ENCODE results near the gene RNFT2. TPM values are rescaled to one million over a fixed set of nuclear protein-coding genes. Genes with fewer than 3 reads are reported as not detected.

RNFT2 gene
- total RNA-seq, 2 experiments from 2014 or later, result 4.9 to 6.0 TPM

GRCh38 chr12:116798719-116799118 is 60.6 kb downstream of the RNFT2 start:
- H3K36me3 ChIP-seq (ENCODE audit: insufficient read depth, low read length), result no peaks in the 10 kb centered on the region
- no peaks in the 10 kb centered on the region for H3K4me1 ChIP-seq (ENCODE audit: insufficient read depth, low read length)
- ATAC-seq (ENCODE audit: poor library complexity) (no peak), DNase-seq (no peak)
- Mint-ChIP-seq H3K4me3 (no peak overlapping the region), H3K36me3 (ENCODE audit: low read depth) (peaks cover 28% of the 10 kb centered on the region), H3K27me3 (no peaks in the 10 kb centered on the region), H3K27ac (no peak overlapping the region), H3K4me1 (ENCODE audit: low read depth) (no peaks in the 10 kb centered on the region), H3K9me3 (peaks cover 2% of the 10 kb centered on the region)
- POLR2A ChIA-PET, result no interaction called here
- no peak for TF ChIP-seq CTCF (IDR thresholded peaks at IDR 0.05)
- no peaks in the 10 kb centered on the region for H3K27me3 ChIP-seq (ENCODE audit: control insufficient read depth in 1 of 2, insufficient read depth in 2 of 2, low read length in 2 of 2)
- intact Hi-C loops (cut with DNase I, micrococcal nuclease), result no loop called here
- H3K9me3 ChIP-seq (ENCODE audit: control insufficient read depth in 1 of 2, insufficient read depth in 1 of 2, low read length in 2 of 2), result peaks cover 7 to 17% of the 10 kb centered on the region in 2 experiments
- no peak overlapping the region for H3K27ac ChIP-seq (ENCODE audit: low read depth in 1 of 2, low read length in 2 of 2)
- CTCF ChIA-PET, result no interaction called here
- H3K4me3 ChIP-seq (ENCODE audit: low read length), result no peak overlapping the region

GRCh38 chr12:116799955-116800354 is 61.8 kb downstream of the RNFT2 start:
- H3K36me3 ChIP-seq (ENCODE audit: insufficient read depth, low read length), result no peaks in the 10 kb centered on the region
- no peak overlapping the region for H3K4me3 ChIP-seq (ENCODE audit: low read length)
- H3K9me3 ChIP-seq (ENCODE audit: control insufficient read depth in 1 of 2, insufficient read depth in 1 of 2, low read length in 2 of 2), result peaks cover 7 to 17% of the 10 kb centered on the region in 2 experiments
- ATAC-seq (ENCODE audit: poor library complexity) (no peak), DNase-seq (no peak)
- no peaks in the 10 kb centered on the region for H3K27me3 ChIP-seq (ENCODE audit: control insufficient read depth in 1 of 2, insufficient read depth in 2 of 2, low read length in 2 of 2)
- Mint-ChIP-seq H3K27ac (no peak overlapping the region), H3K4me1 (ENCODE audit: low read depth) (no peaks in the 10 kb centered on the region), H3K27me3 (no peaks in the 10 kb centered on the region), H3K4me3 (no peak overlapping the region), H3K36me3 (ENCODE audit: low read depth) (peaks cover 28% of the 10 kb centered on the region), H3K9me3 (peaks cover 2% of the 10 kb centered on the region)
- intact Hi-C loops (cut with DNase I, micrococcal nuclease), result no loop called here
- H3K4me1 ChIP-seq (ENCODE audit: insufficient read depth, low read length), result no peaks in the 10 kb centered on the region
- H3K27ac ChIP-seq (ENCODE audit: low read depth in 1 of 2, low read length in 2 of 2), result no peak overlapping the region
- ChIA-PET CTCF (no interaction called here), POLR2A (no interaction called here)
- TF ChIP-seq CTCF (IDR thresholded peaks at IDR 0.05), result no peak

- Histone ChIP-seq H3K9me3 (ENCODE audit: control insufficient read depth in 1 of 2, insufficient read depth in 1 of 2, low read length in 2 of 2) (peaks cover 7 to 17% of the 10 kb centered on the region in 2 experiments), H3K36me3 (ENCODE audit: insufficient read depth, low read length) (no peaks in the 10 kb centered on the region), H3K4me1 (ENCODE audit: insufficient read depth, low read length) (no peaks in the 10 kb centered on the region), H3K27me3 (ENCODE audit: control insufficient read depth in 1 of 2, insufficient read depth in 2 of 2, low read length in 2 of 2) (no peaks in the 10 kb centered on the region), H3K4me3 (ENCODE audit: low read length) (no peak overlapping the region), H3K27ac (ENCODE audit: low read depth in 1 of 2, low read length in 2 of 2) (no peak overlapping the region)
- Mint-ChIP-seq H3K27me3 (no peaks in the 10 kb centered on the region), H3K36me3 (ENCODE audit: low read depth) (peaks cover 28% of the 10 kb centered on the region), H3K9me3 (peaks cover 2% of the 10 kb centered on the region), H3K4me1 (ENCODE audit: low read depth) (no peaks in the 10 kb centered on the region), H3K27ac (no peak overlapping the region), H3K4me3 (no peak overlapping the region)
- DNase-seq (no peak), ATAC-seq (ENCODE audit: poor library complexity) (no peak)
- TF ChIP-seq CTCF (IDR thresholded peaks at IDR 0.05), result no peak
- intact Hi-C loops (cut with DNase I, micrococcal nuclease), result no loop called here
- ChIA-PET CTCF (no interaction called here), POLR2A (no interaction called here)
These were observed 62.8 kb downstream of the RNFT2 start for GRCh38 chr12:116800918-116801317.

All from CD4-positive, alpha-beta T cell (primary cell).